Fibroblast of the aortic adventitia (primary cell): Measurements from ENCODE around the gene SALL1. TPM values are rescaled to one million over a fixed set of nuclear protein-coding genes. Genes with fewer than 3 reads are reported as not detected.
A peak's percentile ranks its signal among the peaks of the same experiment; 100 is the strongest.

Experiments used
- DNase-seq: peaks from one replicate; pipeline ENCODE4 v3.0.0-alpha.2; 2010; ENCODE audit warnings: low read depth
- H3K4me3 ChIP-seq: 2 replicates; pipeline ENCODE4 v1.5.1; 2011; ENCODE audit warnings: low read depth, mild to moderate bottlenecking, control low read depth, low read length, moderate library complexity
- total RNA-seq: library from RNA; depleted of rRNA; stranded (reverse); fragments of >200 nt; gene quantifications from 2 replicates; pipeline ENCODE4 v1.2.3, GENCODE V29; 2012; ENCODE audit warnings: low replicate concordance
- TF ChIP-seq, protein P1 (sequence below): IDR thresholded peaks from 2 replicates; pipeline ENCODE4 v1.5.1; 2011; ENCODE audit warnings: mild to moderate bottlenecking, low read length, control low read depth, inconsistent platforms; ENCODE audit not compliant: insufficient read depth

The SALL1 gene
- total RNA-seq, 1 donor = 2.6 TPM

DNA sequence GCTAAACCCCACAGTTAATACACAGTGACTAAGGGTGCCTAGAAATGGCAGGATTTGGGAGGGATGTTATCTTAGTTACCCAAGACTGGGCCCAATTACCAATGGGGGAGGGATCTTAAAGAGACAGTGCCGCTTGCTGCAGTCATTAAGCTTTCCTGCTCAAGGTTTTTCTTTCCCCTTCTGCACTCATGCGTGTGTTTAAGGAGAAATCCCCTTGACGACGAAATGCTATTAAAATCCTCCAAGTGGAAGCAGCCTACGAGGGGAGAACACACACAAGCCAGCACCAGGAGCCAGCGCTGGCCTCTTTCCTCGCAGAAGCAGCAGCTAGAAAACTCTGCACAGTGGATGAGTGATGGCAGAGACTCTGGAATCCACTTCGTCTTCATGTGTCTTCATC lies 22.0 kb downstream of the SALL1 start:
- peak; percentile 57 for DNase-seq
- no peak overlapping the region for H3K4me3 ChIP-seq
- TF ChIP-seq, protein P1, sequence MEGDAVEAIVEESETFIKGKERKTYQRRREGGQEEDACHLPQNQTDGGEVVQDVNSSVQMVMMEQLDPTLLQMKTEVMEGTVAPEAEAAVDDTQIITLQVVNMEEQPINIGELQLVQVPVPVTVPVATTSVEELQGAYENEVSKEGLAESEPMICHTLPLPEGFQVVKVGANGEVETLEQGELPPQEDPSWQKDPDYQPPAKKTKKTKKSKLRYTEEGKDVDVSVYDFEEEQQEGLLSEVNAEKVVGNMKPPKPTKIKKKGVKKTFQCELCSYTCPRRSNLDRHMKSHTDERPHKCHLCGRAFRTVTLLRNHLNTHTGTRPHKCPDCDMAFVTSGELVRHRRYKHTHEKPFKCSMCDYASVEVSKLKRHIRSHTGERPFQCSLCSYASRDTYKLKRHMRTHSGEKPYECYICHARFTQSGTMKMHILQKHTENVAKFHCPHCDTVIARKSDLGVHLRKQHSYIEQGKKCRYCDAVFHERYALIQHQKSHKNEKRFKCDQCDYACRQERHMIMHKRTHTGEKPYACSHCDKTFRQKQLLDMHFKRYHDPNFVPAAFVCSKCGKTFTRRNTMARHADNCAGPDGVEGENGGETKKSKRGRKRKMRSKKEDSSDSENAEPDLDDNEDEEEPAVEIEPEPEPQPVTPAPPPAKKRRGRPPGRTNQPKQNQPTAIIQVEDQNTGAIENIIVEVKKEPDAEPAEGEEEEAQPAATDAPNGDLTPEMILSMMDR = no peak

DNA sequence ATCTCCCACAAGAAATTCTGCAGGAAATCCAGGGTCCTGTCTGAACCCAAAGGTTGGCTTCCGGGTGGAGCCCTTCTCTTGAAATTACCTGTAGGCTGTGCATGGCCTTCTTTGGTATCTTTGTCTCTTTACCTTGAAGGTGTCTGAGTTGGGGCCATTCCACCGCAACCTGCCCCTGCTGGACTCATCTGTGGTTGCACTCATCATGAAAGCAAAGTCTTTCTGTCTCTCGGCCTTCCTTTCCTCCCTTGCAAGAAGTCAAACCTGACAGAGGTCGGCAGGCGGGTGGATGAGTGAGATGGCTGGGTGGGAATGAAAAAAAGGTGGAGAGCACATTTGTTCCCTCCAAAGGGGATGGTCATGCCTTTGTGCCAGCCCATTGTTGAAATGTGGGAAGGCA lies 25.1 kb downstream of the SALL1 start:
- no peak for DNase-seq
- no peak overlapping the region for H3K4me3 ChIP-seq
- TF ChIP-seq, protein P1 = no peak

DNA sequence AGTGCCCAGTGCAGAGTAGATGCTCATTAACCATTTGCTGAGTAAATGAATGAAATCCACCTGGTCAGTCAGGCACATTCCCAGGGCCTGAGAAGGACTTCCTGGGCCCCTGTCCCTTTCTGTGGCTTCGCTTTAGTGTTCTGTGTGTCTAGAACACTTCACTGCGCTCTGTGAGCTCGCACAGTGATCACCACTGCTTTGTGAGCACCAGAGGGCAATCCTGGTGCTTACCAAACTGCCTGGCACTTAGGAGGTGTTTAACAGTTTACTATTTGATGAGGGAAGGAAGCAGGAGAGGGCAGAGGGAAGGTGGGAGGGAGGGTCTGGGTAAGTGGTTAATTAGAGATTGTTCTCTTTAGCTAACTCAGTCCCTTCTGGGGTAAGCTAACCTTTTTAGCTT lies 26.2 kb downstream of the SALL1 start:
- H3K4me3 ChIP-seq = no peak overlapping the region
- DNase-seq = no peak
- TF ChIP-seq, protein P1 = no peak

DNA sequence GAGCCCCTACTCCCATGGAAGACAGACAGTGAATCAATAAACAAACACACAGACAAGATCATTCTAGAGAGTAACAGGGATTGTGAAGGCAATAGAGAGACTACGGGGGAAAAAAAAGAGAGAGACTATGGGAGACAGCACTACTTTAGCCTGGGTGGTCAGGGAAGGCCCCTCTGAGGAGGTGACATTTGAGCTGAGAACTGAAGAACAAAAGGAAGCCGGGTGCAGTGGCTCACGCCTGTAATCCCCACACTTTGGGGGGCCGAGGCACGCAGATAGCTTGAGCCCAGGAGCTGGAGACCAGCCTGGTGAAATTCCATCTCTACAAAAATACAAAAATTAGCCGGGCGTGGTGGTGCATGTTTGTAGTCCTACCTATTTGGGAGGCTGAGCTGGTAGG lies 29.2 kb downstream of the SALL1 start:
- no peak overlapping the region for H3K4me3 ChIP-seq
- DNase-seq = no peak
- TF ChIP-seq, protein P1 = no peak

DNA sequence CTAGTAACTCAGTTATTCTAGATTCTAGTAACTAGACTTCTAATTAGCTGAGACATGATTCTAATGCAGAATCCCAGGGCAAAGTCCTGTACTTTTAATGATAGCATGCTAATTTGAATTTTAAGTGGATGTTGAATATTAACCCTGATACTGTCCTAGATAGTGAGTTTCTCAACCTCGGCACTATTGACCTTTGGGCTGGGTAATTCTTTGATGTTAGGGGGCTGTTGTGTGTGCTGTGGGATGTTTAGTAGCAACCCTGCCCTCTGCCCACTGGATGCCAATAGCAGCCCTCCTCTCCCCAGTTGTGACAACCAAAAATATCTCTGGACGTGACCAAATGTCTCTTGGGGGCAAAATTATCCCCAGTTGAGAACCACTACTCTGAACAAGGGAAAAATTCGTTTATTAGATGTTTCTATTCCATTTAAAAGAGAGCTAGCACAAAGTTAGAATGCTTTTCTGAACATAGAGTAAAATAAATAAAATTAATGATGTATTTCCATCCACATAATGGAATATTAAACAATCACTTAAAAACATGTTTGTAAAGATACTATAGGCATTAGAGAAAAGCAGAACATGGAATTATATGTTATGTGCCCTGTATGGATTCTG lies 30.2 kb downstream of the SALL1 start:
- no peak for DNase-seq
- TF ChIP-seq, protein P1 = no peak

DNA sequence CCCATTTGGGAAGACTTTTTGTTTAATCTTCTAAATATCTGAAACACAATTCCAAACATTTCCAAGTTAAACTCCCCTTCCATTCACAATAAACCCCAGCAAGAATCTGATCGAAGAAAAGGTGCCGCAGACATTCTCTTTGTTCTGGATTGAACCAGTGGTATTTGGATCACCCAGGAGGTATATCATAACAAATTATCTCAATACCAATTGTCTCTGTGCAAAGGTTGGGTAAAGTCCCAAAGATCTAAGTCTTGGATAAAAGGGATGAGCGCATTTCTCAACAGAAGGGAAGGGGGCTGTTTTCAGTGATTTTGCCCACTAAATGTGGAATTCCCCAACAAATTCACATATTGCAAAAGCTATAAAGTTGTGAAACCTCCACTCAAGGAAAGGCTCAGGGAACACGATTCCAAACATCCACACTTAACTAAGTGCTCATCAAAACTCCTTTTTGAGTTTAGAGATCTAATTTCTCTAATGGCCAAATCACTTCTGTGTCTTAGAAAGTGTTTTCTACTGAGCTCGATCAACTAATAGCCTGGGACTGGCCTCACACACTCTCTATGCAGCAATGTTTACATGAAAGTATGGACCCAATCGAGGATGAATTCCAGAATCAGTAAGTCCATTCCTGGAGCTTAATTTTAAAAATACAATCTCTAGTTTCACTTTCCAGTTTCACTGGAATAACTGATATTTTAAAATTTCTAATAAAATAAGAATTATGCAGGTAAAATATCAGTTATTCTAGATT lies 30.9 kb downstream of the SALL1 start:
- no peak for DNase-seq
- H3K4me3 ChIP-seq = no peak overlapping the region
- TF ChIP-seq, protein P1 = no peak

More for the DNA sequence above, 30.2 kb downstream of the SALL1 start:
- no peak overlapping the region for H3K4me3 ChIP-seq
